ENCODE measurements around the gene OR8G5.
"Not testable (repeated sequence)": the region's sequence is repeated elsewhere in the genome, so short reads cannot be mapped to it uniquely, and the experiment has no call there.

Gene OR8G5, protein sequence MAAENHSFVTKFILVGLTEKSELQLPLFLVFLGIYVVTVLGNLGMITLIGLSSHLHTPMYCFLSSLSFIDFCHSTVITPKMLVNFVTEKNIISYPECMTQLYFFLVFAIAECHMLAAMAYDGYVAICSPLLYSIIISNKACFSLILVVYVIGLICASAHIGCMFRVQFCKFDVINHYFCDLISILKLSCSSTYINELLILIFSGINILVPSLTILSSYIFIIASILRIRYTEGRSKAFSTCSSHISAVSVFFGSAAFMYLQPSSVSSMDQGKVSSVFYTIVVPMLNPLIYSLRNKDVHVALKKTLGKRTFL

DNA sequence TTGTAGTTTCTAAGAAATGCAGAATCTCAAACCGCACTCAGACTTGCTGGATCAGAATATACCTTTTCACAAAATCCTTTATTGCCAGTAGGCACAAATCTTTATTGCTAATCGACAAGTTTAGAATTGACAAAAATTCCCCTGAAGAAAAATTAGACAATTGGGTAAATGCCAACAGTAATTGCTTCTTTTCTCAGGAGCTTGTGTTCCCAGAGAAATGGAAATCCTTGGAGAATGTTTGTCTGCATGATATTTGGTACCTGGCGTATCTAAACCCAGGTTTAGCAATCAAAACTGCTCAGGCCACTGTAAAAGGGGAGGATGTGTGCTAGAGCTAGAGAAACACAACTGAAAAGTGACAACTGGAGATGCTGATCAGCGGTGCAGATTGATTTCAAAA, at the start of gene OR8G5:
TSS of gene OR8G5 (plus strand) at position 301 of the 400 bp plus-strand sequence. CDS start 8,556 bp downstream, outside the sequence.
- DNase-seq: no peak

DNA sequence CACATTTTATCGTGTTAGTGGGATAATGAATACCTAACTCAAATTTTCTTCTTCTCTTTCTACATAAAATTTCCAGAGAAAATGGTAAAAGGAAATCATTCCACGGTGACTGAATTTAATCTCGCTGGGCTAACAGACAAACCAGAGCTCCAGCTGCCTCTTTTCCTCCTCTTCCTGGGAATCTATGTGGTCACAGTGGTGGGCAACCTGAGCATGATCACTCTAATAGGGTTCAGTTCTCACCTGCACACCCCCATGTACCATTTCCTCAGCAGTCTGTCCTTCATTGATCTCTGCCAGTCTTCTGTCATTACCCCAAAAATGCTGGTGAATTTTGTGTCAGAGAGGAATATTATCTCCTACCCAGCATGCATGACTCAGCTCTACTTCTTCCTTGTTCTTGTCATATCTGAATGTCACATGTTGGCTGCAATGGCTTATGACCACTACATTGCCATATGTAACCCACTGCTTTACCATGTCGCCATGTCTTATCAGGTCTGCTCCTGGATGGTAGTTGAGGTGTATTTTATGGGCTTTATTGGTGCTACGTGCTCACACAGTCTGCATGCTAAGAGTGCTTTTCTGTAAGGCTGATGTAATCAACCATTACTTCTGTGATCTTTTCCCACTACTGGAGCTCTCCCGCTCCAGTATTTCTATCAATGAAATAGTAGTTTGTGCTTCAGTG, 48.9 kb upstream of the OR8G5 start:
- DNase-seq: no peak

DNA sequence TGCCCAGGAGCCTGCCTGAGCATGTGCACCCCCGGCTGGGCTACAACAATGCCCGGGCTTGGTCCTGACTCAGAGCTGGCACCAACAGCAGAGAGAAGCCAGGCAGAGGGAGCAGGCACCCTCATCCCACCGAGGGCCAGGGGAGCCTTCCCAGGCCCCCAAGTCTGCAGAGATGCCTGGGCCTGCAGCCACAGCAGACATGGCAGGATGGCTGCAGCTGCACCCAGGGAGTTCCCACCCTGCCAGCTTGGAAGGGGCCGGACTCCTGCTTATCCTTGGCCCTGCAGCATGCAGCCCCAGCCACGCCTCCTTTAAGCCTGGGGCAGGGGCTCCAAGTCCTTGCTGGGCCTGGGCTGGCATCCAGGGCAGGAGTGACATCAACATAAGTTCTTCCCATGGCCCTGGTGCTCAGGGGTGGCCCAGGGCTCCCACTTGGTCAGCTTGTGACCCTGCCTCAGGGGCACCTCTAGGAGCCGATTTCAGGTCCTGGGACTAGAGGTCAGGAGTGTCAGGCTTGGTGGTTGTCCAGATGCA, 46.3 kb upstream of the OR8G5 start:
- no peak for DNase-seq

DNA sequence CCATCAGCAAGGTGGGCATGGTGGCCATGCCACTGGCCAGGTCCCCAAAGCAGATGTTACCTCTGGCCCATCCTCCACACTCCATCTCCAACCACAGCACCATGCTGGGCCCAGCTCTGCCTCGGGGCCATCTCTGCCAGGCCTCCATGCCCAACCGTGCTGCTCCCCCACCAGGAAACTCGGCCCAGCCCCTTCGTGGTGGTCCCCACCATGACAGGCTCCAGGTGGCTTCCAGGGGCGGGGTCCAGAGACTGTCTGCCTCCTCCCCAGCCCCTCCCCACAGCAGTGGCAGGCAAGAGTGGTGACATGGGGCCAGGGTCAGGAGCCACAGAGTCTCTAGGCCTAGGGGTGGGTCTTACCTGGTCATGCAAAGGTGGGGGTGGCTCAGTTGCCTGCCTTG, 45.8 kb upstream of the OR8G5 start:
- no peak for DNase-seq

DNA sequence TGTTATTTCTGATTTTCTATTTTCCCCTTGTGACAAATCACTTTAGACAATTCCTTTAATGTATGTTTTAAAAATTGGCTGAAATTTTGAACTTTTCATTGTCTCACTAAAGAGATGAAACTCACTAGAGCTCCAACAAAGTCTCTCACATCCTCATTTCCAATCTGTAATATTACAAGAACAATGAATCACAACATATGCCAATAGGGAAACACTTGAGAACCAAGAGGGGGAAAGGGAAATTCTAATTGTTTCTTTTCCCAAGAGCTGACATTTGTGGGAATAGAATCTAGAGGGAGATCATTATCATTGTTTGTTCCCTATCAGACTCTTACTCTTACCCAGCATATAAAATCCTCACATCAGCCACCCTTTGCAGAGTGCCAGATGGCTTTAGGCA, 44.9 kb upstream of the OR8G5 start:
- no peak for DNase-seq

DNA sequence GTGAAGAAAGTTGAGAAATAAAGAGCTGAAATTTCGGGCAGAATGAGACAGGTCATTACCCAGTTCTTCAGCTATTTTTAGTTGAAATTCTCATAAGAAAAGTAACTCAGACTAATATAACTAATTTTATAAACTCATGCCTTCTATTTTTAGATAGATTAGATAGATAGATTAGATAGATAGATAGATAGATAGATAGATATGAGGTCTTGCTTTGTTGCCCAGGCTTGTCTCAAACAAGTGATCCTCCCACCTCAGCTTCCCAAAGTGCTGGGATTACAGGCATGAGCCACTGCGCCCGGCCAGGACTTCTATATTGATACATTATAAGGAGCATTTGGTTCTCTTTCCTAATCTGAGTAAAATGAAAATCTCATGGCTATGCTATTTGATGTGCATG, 42.1 kb upstream of the OR8G5 start:
- no peak for DNase-seq

DNA sequence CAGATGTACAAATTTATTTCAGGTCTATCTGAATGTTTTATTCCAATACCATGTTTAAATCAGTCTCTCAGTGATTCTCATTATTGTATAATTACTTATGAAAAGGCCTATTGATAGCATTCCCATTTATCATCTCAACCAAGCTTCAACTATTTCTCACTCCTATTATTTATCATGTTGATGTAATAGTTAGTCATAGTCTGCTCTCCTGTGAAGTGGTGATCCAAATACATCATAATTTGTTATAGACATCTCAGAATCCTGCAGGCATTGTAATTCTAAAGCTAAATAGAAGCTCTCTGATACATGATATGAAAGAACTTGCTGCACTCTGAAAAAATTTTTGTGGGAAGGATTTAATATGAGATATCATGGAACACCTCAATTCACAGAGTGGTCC, 37.0 kb upstream of the OR8G5 start:
- no peak for DNase-seq

DNA sequence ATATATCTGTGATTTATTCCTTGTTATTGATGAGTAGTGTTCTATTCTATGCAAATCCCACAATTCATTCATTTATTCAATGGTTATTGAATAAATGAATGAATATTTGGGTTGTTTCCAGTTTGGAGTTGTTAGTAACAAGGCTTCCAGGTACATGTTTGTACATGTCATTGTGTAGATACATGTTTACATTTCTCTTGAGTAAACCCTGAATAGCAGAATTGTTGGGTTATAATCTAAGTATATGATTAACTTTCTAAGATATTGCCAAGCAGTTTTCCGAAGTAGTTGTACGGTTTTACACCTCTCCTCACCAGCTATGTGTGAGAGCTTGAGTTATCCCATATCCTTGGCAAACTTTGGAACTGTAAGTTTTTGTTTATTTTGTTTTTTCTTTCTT, 33.8 kb upstream of the OR8G5 start:
- no peak for DNase-seq

DNA sequence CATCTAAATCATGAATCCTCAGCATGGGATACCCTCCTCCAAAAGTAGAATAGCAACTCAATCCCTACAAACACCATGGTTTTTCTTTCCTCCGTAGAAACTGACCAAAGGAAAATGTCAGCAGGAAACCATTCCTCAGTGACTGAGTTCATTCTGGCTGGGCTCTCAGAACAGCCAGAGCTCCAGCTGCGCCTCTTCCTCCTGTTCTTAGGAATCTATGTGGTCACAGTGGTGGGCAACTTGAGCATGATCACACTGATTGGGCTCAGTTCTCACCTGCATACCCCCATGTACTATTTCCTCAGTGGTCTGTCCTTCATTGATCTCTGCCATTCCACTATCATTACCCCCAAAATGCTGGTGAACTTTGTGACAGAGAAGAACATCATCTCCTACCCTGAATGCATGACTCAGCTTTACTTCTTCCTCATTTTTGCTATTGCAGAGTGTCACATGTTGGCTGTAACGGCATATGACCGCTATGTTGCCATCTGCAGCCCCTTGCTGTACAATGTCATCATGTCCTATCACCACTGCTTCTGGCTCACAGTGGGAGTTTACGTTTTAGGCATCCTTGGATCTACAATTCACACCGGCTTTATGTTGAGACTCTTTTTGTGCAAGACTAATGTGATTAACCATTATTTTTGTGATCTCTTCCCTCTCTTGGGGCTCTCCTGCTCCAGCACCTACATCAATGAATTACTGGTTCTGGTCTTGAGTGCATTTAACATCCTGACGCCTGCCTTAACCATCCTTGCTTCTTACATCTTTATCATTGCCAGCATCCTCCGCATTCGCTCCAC, 31.4 kb upstream of the OR8G5 start:
- not testable (repeated sequence) for DNase-seq

DNA sequence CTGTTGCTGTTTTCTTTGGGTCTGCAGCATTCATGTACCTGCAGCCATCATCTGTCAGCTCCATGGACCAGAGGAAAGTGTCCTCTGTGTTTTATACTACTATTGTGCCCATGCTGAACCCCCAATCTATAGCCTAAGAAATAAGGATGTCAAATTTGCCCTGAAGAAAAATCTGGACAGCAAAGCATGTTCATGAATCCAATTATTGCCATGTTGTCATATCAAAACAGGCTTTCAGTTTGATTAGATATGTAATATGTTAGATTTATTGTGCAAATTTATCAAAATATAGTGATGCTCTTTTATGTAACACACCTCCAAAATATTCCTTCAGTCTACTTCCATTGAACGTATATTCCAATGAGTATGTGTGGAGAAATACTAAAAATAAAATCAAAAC, 30.7 kb upstream of the OR8G5 start:
- no peak for DNase-seq

DNA sequence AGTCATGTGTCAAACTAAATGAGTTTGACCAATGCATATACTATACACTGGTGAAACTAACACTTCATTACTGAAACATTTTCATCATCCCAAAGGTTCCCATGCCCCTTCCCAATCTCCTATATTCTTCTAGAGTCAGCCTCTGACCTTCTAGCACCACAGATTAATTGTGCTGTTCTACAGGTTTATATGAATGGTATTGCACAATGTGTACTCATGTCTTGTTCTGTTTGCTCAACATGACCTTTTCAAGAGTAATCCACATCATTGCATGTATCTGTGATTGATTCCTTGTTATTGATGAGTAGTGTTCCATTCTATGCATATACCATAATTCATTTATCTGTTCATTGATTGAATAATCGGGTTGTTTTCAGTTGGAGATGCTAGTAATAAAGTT, 22.8 kb upstream of the OR8G5 start:
- no peak for DNase-seq

DNA sequence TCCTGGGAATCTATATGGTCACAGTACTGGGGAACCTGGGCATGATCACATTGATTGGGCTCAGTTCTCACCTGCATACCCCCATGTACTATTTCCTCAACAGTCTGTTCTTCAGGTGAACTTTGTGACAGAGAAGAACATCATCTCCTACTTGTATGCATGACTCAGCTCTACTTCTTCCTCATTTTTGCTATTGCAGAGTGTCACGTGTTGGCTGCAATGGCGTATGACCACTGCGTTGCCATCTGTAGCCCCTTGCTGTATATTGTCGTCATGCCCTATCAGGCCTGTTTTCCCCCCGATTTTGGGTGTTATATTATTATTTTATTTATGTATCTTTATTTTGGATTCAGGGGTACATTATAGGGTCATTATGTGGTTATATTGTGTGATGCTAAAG, 17.7 kb upstream of the OR8G5 start:
- DNase-seq: no peak

DNA sequence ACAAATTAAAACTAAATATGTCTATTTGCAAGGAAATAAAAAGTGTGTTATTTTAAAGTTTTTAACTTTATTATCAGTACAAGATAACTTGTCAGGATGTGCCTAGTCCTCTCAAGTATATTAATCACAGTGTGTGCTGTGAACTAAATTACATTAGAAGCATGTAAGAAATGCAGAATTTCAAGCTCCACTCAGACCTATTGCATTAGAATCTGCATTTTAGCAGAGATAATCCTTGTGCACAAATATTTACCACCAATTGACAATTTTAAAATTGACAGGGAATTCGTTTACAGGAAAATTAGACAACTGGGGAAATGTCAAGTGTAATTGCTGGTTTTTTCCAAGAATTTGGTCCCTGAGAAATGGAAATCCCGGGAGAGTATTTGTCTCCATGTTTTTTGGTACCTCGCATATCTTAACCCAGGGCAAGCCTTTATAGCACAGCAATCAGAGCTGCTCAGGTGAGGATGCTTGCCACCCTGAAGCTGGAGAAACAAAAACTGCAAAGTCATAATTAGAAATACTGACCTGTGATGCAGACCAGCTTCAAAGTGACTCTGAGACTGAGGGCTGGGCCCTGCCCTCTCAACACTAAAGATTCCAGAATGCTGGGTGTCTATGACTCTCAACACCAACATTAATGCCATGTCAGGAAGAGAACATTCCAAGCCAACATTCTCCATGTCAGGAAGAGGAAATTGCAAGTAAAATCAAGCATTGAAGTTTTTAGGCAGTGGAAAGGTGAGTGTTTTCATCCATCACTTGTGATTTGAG, 15.4 kb upstream of the OR8G5 start, which contains the start of gene OR8G1:
TSS of gene OR8G1 (plus strand) at position 475 of the 777 bp plus-strand sequence. CDS start 8,581 bp downstream, outside the sequence.
- no peak for DNase-seq

DNA sequence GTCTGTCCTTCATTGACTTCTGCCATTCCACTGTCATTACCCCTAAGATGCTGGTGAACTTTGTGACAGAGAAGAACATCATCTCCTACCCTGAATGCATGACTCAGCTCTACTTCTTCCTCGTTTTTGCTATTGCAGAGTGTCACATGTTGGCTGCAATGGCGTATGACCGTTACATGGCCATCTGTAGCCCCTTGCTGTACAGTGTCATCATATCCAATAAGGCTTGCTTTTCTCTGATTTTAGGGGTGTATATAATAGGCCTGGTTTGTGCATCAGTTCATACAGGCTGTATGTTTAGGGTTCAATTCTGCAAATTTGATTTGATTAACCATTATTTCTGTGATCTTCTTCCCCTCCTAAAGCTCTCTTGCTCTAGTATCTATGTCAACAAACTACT, 6.3 kb upstream of the OR8G5 start:
- not testable (repeated sequence) for DNase-seq

DNA sequence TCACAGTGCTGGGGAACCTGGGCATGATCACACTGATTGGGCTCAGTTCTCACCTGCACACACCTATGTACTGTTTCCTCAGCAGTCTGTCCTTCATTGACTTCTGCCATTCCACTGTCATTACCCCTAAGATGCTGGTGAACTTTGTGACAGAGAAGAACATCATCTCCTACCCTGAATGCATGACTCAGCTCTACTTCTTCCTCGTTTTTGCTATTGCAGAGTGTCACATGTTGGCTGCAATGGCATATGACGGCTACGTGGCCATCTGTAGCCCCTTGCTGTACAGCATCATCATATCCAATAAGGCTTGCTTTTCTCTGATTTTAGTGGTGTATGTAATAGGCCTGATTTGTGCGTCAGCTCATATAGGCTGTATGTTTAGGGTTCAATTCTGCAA, 8.9 kb downstream of the OR8G5 start:
- DNase-seq: not testable (repeated sequence)

DNA sequence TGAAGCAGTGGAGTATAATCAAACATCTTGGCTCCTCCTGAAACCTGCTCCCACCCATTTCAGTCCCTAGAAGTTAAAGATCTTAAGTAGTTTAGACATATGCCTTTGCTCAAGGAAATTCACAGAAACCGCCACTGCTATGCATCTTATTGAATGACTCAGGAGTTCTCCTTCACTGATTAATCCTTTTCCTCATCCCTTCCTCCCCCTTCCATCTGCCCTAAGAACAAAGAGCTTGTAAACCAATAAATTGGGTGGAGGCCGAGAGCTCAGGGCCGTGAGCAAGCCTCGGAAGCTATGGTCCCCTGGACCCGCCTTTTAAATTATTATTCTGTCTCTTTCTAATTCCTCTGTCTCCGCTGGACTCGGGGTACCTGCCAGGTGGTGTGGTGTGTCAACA, 14.7 kb downstream of the OR8G5 start:
- not testable (repeated sequence) for DNase-seq

DNA sequence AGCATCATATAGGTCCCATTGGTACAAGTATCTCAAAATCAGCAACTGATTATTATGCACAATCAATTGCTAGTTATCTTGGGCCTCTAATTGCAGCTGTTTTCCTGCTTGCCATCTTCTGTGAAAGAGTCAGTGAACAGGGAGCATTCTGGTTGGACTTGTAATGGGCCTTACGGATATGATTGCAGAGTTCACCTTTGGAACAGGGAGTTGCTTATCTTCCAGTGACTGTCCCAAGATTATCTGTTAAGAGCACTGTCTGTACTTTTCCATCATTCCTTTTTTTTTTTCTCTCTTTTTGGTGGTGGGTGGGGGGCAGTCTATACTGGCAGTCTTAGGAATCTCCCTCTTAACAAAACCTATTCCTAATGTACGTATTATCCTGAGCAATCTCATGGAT, 17.8 kb downstream of the OR8G5 start:
- no peak for DNase-seq

DNA sequence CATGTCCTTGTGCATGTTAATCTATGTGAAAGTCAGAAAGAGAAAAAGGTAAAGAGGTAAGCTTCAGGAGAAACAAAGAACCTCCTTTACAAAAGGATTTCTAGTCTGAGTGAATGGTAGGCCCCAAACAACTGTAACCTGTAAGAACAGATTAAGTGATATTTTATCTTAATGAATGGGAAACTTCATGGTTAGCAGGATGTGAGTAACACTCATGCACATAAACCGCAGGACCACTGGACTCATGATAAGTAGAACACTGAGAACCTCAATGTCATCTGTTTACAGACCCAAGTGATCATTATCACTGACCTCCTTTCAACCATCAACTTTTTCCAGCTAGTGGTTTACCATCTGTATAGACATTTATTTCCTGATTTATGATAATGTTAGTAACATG, 19.9 kb downstream of the OR8G5 start:
- no peak for DNase-seq

DNA sequence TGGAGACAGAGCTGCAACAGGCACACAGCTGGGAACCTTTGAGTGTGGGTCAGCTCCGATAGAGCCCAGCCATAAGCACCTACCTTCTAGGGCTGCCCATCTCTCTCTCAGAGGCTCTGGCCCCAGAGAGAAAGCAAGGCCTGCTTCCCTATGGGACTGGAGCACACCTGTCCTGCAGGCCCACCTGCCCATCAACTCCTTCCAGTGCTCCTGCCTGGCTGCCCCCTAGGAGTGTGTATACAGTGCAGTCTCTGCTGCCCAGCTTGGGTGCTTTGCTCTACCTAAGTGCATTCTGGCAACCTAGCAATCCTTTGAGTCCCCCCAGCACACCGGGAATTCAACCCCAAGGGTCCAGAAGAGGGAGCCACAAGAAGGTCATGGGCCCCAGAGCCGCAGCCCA, 21.0 kb downstream of the OR8G5 start:
- no peak for DNase-seq

DNA sequence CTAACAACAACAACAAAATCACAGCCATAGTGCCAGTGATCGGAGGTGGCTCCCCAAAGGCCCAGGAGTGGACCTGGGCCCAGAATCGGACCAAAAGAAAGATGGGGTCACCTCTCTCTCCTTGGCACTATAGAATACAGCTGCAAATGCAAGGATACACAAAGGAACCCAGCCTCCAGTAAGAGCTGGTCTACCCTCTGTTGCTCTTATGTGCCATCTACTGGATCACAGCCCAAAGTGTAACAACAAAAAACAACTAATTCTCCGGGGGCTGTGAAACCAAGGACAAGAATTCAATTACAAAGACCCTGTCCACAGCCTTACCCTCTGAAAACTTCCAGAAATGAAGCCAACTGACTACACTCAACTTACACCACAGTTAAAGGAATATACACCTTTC, 21.6 kb downstream of the OR8G5 start:
- DNase-seq: no peak

DNA sequence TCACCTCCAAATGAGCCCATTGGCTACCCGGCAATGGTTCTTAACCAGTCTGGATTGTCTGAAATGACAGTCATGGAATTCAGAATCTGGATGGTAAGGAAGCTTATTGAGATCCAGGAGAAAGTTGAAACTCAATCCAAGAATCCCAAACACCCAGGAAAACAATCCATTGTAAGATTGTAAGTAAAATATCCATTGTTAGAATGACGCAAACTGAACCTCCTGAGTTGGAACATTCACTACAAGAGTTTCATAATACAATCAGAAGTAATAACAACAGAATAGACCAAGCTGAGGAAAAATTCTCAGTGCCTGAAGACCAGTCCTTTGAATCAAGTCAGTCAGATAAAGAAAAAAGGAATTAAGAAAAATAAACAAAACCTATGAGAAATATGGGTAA, 22.1 kb downstream of the OR8G5 start:
- DNase-seq: no peak

DNA sequence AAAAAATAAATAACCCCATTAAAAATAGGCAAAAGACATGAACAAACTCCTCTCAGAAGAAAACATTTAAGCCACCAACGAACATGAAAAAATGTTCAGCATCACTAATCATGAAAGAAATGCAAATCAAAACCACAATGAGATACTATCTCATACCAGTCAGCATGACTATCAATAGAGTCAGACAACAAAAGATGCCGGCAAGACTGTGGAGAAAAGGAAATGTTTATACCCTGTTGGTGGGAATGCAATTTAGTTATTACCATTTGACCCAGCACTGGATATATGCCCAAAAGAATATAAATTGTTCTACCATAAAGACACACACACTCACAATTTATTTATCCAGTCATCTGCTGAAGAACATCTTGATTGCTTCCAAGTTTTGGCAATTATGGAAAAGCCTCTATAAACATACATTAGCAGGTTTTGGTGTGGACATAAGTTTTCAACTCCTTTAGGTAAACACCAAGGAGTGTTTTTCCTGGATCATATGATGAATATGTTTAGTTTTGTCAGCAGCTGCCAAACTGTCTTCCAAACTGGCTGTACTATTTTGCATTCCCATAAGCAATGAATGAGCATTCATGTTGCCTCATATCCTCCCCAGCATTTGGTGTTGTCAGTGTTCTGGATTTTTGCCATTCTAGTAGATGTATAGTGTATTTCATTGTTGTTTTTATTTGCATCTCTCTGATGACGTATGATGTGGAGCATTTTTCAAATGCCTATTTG, 29.6 kb downstream of the OR8G5 start:
- DNase-seq: no peak

All from NCI-H187 treated with DMSO at 0.1 percent for 48 hours (cell line).